Endometrium (tissue), 2 donors: ENCODE results near the gene PDE6H.

Experiments used
- FAIRE-seq: peaks from 2 replicates; lab custom pipeline; 2012; peaks lifted over from hg19 to GRCh38; lab: Jason Lieb, UNC
- donor health status: control.
- donor health status: control.

PDE6H gene

DNA sequence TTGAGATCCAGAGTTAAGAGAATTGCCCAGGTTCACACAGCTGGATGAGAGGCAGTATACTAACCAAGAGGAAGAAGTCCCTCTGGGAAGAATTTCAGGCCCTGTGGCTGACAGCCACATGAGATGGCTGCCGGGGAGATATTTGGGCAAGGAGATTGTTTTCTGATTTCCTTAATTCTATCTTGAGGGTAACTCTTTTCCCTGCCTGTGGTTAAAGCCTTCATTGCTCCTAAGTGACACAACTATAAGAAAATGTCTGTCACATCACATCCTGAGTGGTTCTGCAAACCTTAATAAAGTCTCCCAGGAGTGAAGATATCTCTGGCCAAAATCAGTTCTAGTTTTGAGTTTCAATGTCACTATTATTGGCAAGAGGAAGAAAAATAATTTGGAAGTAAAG is 21.0 kb upstream of the PDE6H start:
- FAIRE-seq, result no peak

GRCh38 chr12:14952299-14952921 is 20.4 kb upstream of the PDE6H start:
- FAIRE-seq, result peak; percentile 53

DNA sequence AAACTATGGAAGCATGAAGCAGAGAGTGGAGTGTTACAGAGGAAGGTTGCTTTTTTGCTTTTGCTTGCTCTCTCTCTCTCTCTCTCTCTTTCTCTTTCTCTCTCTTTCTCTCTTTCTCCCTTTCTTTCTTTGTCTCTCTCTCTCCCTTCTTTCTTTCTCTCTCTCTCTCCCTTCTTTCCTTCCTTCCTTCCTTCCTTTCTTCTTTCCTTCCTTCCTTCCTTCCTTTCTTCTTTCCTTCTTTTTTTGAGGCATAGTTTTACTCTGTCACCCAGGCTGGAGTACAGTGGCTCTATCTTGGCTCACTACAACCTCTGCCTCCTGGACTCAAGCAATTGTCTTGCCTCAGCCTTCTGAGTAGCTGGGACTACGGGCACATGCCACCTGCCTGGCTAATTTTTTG is 19.1 kb upstream of the PDE6H start:
- FAIRE-seq, result no peak

- FAIRE-seq, result no peak
Observed at GRCh38 chr12:14954269-14954668, 18.6 kb upstream of the PDE6H start.

DNA sequence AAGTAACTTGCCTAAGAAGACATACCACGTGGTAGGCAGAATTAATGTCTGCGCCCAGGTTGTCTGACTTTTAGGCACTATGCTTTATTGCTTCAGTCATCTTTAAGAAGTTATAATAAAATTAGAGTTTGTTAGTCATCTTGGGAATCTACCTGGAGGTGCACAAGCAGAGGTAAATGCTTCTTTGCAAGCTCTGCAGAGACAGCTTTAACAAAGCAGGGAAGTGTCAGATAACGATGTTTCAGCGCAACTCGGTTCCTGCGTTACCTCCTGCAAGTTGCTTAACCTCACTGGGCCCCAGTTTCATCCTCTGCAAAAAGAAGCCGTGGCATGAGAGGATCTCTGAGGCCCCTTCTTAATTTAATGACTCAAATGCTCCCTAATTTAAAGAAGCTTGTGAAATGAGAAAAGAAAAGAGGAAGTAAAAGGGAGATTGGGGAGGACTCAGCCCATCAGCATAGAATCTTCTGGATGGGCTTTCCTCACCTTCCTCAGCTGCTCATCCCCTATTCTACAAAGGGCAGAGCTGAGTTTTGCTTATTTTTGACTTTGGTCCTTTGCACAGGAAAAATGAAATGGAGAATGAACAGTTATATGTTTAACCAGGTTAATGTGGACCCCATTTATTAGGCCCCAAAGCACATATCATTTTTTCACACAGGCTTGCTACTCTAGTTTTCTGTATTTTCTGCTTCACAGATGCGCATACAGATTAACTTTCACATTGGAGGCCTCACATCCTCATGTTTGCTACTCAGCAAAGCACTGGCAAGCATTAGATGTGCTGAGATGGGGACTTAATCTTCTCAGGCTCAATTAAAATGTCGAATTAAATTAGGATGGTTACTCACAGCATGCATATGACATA is 16.6 kb upstream of the PDE6H start:
- no peak for FAIRE-seq

GRCh38 chr12:14956905-14957304 is 15.9 kb upstream of the PDE6H start:
- FAIRE-seq, result no peak

GRCh38 chr12:14957551-14958168 is 15.2 kb upstream of the PDE6H start:
- FAIRE-seq, result no peak

DNA sequence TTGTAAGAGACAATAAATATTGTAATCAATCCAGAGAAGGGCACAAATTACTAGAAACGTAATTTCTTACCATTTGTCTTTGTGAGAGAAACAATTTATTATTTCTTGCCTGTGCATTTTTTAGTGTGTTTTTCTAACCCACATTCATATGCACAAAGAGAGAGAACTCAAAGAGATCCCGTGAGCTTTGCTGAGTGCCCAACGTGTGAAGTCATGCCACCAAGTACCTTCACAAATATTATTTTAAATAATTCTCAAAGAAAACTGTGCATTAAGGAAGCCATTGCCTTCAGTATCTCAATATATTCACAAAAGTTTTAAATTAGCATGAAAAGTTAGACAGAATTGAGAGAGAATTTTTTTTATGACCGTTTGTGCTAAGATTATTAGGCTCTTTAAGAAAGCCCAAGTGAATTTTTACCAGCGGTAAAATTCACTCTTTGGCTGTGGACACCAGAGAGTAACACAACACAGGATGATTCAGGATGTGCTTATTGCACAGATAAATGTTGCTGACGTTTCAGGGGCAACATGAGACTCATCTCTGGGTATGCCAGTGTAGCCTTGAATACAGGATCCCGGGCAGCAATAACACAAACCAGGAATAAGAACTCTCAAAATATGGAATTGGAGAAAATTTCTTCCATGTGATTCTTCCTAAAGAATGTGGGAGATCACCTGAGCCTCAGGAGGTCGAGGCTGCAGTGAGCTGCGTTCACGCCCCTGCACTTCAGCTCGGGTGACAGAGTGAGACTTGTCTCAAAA is 14.3 kb upstream of the PDE6H start:
- no peak for FAIRE-seq

DNA sequence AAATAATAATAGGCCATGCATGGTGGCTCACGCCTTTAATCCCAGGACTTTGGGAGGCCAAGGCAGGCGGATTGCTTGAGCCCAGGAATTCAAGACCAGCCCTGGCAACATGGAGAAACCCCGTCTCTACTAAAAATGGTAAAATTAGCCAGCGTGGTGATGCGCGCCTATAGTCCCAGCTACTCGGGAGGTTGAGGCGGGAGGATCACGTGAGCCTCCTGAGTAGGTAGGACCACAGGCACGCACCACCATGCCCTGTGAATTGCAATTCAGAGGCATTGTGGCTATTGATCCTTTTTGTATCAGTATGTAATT is 13.8 kb upstream of the PDE6H start:
- FAIRE-seq, result no peak

DNA sequence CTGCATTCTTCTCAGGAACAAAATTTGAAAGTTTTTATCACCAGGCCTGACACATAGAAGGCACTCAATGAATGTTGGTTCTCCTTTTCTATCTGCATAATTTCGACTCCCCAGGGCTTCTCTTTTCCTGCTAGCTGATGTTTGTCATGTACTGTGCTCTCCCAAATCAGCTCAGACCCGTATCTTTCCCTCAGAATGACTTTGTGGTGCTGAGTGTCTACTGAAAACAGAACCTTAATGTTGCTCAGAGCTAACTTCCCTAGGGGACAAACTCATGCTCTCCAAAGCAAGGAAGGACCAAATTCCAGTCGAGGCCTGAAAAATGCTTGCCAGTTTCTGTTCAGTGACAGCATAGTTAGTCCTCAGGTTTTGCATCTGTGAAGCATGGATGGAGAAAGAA is 13.4 kb upstream of the PDE6H start:
- no peak for FAIRE-seq

DNA sequence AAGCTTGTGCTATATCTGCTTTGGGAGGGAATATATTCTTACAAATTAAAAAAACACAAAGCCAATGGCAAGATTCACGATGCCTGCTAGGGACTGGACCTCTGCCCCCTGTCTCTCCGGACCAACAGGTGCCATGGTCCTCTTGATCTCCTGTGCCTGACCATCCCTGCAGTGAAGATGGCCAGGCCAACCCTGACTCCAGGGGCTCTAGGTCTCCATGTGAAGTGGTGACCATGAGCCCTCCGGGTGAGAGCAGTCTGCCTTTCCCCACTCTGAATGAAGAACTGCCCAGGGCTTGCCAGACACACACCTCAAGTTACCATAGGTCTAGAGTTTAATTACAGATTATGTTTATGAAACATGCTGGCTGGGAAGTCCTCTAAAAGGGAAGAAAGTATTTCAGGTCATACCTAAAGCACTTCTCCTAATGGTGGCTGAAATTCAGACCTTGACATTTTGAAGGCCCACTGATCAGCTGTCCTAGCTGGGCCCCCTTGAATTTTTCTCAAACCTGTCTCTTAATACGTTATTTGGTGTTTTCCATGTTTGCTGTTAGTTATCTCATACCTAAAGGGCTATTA is 12.8 kb upstream of the PDE6H start:
- no peak for FAIRE-seq

GRCh38 chr12:14960548-14961465 is 12.0 kb upstream of the PDE6H start:
- FAIRE-seq, result no peak

DNA sequence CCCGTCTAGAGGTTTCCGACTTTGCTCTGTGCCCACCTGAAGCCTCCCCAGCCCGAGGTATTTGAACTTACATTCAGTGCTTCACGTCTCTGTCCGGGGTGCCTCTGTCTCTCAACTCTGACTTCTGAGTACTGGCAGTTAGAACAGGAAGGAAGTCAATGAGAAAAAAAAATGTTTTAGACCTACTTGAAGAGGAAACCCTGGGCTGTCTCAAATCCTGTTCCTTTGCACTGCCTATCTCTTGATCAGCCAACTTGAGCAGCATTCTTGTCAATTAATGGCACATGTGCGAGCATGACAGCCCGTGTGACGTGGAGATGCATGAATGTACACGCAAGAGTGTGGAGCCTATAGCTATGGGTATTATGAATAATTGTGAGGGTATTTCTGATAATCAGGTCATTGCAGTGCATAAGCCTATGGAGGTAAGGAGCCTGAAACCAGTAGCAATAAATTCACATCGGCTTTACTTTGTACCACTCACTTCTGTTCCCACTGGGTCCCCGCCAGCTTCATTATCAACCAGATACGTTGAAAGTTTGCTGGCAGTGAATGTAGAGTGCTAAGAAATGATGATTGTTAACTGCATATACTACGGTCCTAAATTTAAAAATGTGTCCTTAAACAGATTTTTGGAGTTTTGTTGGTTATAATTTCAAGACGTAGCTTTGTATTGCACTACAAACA is 11.2 kb upstream of the PDE6H start, which contains the start of gene ARHGDIB:
TSS of gene ARHGDIB (minus strand) at position 136 of the 687 bp plus-strand sequence. CDS start 10,889 bp downstream, outside the sequence.
- no peak for FAIRE-seq

DNA sequence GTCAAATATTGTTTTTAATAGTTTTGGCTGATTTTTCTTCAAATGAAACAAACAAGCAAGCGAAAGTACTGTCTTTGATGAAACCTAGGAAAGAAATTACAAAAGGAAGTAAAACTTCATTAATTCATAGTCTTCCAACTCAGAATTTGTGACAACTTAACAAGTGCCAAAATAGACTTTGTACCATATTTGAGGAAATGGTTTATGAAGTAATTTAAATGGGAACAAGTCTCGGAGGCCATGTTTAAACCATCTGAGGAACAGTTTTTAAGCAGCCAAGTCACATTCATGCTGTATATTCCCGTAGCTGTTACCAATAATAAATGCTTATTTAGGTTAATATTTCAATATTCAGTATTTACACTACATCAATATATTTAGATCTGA is 10.7 kb upstream of the PDE6H start:
- FAIRE-seq, result no peak

GRCh38 chr12:14962797-14963196 is 10.0 kb upstream of the PDE6H start:
- no peak for FAIRE-seq

GRCh38 chr12:14963520-14963919 is 9.3 kb upstream of the PDE6H start:
- FAIRE-seq, result no peak

DNA sequence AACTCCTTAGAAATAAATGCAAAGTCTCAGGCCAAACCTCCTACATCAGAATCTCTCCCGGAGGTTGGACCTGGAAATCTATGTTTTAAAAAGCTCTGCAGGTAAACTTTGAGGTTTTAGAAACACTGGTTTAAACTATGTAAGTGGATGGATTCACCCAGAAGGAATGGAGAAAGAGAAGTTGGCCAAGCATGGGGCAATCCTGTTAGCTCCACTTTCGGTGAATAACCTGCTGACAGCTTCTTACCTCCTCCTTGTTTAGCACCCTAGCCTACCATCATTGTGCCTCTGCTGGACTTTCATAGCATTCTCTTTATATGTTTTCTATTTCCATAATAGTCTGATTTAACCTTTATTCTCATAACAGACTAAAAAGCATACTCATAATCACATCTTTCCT is 8.4 kb upstream of the PDE6H start:
- no peak for FAIRE-seq

- FAIRE-seq, result no peak
Observed at GRCh38 chr12:14965221-14965620, 7.6 kb upstream of the PDE6H start.

DNA sequence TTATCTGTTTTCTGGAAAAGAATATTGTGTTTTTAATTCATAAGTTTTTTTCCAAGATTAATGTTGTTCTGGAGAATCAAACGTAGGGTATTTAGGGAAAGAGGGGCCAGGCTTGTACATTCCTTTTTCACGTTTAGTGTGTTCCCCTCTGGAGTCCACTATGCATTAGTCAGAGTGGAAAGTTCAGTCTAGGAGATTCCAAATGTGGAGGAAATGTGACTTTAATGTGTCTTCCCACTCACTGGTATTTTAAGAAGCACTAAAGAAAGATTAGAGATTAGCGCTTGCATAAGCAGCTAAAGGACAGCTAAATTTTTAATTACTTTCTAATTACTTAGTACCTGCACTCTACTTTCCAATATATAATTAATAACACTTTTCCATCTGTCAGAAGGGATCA is 4.4 kb upstream of the PDE6H start:
- no peak for FAIRE-seq

DNA sequence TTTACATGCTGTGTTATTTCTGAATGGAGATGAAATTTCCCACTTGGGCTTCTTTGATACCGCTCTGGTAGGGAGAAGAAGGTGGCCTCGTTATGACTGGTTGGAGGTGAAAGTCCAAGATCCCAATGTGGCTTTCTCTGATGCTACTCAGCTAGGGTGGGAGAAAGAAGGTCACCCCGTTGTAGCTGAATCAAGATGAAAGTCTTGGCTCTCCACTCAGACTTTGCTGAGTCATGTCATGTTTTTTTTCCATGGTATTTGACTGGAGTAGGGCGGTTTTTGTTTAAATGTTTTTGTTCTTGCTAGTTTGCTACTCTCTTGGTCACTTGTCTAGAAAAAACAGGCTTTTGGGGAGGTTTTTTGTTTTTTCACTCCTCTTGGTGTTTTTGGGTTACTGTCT is 2.4 kb upstream of the PDE6H start:
- FAIRE-seq, result no peak

- FAIRE-seq, result no peak
Observed at GRCh38 chr12:14974633-14975032, 1.8 kb downstream of the PDE6H start.
